Body of pancreas (tissue), 4 donors: ENCODE measurements around the gene PHF12.

ENCODE experiments used
- CTCF ChIP-seq, 7 experiments: fragments of 450-650 bp in 4 of 7; fragments of 200-600 bp in 3 of 7; sonication (generic) in 3 of 7; IDR thresholded peaks; one replicate each; pipeline ENCODE4 v1.5.1; 2016 to 2019; ENCODE audit warnings: antibody characterized with exemption in 7 of 7
- POLR2A ChIP-seq, 3 donors: fragments of 450-650 bp; IDR thresholded peaks; one replicate each; pipeline ENCODE4 v1.6.1; 2016; ENCODE audit warnings: antibody characterized with exemption in 3 of 3, mild to moderate bottlenecking in 2 of 3

GRCh38 chr17:28988475-28988874 is 37.2 kb upstream of the PHF12 start:
- TF ChIP-seq POLR2A (IDR thresholded peaks at IDR 0.05) = no peak
- TF ChIP-seq CTCF (IDR thresholded peaks at IDR 0.05) = no peak
